ENCODE results near the gene LIN7B.

DNA sequence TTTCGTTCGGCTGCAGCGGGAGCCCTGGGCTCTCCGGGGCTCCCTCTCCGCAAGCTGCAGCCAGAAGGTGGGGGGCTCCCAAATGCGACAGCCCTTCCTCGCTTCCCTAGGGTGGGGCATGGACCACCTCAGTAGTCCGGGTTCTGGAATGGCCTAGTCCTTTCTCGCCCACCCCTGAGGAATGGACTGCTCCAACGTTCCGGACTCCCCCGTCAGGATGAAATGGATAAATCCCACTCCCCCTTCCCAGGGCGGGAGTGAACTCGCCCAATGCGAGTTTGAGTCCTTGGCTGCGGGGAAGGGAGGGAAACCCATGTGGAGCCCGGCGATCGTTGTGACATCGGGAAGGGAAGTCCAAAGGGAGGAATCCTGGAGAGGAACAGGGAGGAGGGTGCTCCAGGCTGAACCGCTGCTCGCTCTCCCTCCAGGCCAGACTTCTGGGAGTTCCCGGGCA lies 35.5 kb downstream of the LIN7B start:
- no peak for TF ChIP-seq EP300 (IDR thresholded peaks at IDR 0.05)
- TF ChIP-seq POLR2AphosphoS5 (IDR thresholded peaks at IDR 0.05), result peak; percentile 19
- TF ChIP-seq, protein P1, sequence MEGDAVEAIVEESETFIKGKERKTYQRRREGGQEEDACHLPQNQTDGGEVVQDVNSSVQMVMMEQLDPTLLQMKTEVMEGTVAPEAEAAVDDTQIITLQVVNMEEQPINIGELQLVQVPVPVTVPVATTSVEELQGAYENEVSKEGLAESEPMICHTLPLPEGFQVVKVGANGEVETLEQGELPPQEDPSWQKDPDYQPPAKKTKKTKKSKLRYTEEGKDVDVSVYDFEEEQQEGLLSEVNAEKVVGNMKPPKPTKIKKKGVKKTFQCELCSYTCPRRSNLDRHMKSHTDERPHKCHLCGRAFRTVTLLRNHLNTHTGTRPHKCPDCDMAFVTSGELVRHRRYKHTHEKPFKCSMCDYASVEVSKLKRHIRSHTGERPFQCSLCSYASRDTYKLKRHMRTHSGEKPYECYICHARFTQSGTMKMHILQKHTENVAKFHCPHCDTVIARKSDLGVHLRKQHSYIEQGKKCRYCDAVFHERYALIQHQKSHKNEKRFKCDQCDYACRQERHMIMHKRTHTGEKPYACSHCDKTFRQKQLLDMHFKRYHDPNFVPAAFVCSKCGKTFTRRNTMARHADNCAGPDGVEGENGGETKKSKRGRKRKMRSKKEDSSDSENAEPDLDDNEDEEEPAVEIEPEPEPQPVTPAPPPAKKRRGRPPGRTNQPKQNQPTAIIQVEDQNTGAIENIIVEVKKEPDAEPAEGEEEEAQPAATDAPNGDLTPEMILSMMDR (IDR thresholded peaks at IDR 0.05), result peak in 1 of 4 experiments; percentile 20

Data from gastroesophageal sphincter (tissue), 3 donors.